HL-60/S4 treated with phorbol 12-myristate 13-acetate at 8.2 ng/mL for 4 days and 3 days (cell line): ENCODE data around the gene GLT8D2.

Source experiments
- in situ Hi-C: fragments of 300-500 bp; cut with MboI; formaldehyde crosslinking; loops from 2 replicates; pipeline ENCODE4 v1.15.0; 2022; ENCODE audit warnings: low sequenced_read_pairs

The GLT8D2 gene

DNA sequence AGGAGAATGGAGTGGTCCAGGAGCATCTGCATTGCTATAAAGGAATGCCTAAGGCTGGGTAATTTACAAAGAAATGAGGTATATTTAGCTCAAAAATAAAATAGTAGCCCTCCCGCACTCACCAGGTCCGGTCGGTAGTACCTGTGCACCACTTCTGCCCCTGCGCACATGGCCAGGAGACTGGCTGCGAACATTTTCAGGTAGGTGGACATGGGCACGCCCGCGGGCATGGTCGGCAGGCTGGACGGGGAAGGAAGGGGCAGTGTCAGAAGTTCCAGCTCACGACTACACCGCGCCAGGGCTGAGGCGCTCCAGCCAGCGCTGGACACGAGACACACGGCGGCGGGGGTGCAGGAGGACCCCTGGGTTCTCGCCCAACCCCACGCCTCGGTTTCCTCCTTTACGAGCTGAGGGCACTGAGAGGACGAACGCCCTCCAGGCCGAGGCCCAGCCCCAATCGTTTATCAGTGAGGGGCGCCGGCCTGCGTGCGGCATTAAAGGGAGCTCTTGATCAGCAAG, 93.4 kb downstream of the GLT8D2 start:
- in situ Hi-C loops, result no loop called here

DNA sequence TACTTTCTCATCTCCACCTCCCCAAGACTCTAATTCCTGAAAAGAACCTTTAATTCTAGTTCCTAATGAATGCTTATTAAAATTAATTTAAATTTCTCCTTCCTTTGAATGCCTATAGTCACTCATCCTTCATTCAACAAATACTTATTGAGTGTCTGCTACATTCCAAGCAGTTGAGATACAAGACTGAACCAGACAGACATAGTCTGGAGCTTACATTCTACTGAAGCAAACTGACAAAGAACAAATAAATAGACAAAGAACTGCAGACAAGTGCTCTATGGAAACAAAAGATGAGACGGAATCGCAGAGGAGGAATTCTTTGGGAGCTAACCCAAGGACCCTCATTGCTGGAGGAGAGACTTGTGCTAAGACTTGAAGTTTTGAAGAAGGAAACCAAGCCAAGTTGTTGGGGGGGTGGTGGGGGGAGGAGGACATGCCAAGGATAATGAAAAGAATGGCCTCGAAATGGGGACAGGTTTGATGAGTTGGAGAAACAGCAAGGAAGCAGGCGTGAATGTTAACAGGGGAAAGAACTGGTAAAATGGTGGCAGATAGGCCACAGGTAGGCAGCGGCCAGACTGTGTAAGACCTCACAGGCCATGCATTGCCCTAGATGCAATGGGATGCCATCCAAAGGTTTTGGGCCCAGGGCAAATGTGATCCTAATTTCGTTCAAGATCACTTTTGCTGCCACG, 94.0 kb downstream of the GLT8D2 start:
- in situ Hi-C loops, result no loop called here

- in situ Hi-C loops, result no loop called here
These were observed 97.5 kb downstream of the GLT8D2 start for GRCh38 chr12:103952497-103952896.

DNA sequence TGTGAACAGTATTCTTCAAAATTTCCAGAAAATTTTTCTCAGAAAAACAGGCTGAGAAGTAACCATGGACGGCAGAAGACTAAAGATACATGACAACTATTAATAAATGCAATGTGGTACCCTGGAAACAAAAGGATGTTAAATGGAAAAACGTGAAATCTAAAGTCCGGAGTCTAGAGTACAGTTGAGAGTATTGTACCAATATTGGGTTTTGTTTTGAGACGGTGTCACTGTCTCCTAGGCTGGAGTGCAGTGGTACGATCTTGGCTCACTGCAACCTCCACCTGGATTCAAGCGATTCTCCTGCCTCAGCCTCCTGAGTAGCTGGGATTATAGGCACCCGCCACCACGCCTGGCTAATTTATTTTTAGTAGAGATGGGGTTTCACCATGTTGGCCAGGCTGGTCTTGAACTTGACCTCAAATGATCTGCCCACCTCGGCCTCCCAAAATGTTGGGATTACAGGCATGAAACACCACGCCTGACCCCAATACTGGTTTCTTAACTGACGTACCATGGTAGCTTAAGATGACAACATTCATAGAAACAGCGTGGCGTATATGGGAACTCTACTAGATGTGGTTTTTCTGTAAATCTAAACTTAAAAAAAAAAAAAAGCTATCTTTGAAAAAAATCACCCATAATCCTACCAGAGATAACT, 101.1 kb downstream of the GLT8D2 start:
- in situ Hi-C loops, result no loop called here

DNA sequence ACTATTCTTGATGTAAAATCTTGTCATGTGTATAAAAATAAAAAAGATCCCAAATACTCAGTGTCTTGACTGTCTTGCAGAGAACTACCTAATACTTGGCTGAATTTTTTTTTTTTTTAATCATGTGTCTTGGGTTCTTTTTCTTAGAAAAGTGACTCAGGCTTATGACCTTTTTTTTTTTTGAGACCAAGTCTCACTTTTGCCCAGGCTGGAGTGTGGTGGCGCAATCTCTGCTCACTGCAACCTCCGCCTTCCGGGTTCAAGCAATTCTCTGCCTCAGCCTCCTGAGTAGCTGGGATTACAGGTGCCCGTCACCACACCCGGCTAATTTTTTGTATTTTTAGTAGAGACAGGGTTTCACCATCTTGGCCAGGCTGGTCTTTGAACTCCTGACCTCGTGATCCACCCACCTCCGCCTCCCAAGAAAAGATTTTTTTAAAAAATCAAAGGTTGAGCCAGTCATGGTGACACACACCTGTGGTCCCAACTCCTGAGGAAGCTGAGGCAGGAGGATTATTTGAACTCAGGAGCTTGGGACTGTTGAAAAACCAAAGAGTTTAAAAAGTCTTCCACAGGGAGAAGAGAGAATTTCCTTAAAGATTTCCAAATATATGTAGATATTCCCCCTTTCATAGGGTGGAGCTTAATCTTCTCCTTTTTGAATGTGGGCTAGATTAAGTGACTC, 102.0 kb downstream of the GLT8D2 start:
- in situ Hi-C loops, result no loop called here

DNA sequence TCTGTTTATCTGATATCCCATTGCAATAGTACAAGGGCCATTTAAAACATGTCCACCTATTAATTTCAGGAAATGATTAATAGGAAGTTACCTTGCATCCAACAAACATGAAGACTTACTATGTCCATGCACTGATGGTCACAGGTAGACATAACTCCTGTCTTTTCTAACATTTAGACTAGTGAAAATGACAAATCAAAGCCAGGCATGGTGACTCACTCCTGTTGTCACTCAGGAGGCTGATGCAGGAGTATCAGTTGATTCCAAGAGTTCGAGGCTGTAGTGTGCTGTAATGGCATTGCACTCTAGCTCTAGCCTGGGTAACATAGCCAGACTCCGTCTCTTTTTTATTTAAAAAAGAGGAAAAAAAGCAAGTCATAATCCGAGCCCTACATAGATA, 105.0 kb downstream of the GLT8D2 start:
- in situ Hi-C loops, result no loop called here
